Measurements from ENCODE around the gene ATG2B.

The ATG2B gene

GRCh38 chr14:96254687-96255086, 108.5 kb downstream of the ATG2B start:
- DNase-seq (ENCODE audit: low read depth, low spot score), result no peak
- in situ Hi-C loops (cut with HindIII; ENCODE audit: low sequenced_read_pairs), result no loop called here
- H3K4me3 ChIP-seq (ENCODE audit: low read depth, low read length), result no peak overlapping the region
- TF ChIP-seq CTCF (IDR thresholded peaks at IDR 0.05; ENCODE audit: low read depth, low read length), result no peak

GRCh38 chr14:96252999-96253539, 110.1 kb downstream of the ATG2B start:
- no peak overlapping the region for H3K4me3 ChIP-seq (ENCODE audit: low read depth, low read length)
- in situ Hi-C loops (cut with HindIII; ENCODE audit: low sequenced_read_pairs), result no loop called here
- peak; percentile 83 for DNase-seq (ENCODE audit: low read depth, low spot score)
- no peak for TF ChIP-seq CTCF (IDR thresholded peaks at IDR 0.05; ENCODE audit: low read depth, low read length)

- no peak for TF ChIP-seq CTCF (IDR thresholded peaks at IDR 0.05; ENCODE audit: low read depth, low read length)
- H3K4me3 ChIP-seq (ENCODE audit: low read depth, low read length), result no peak overlapping the region
- no peak for DNase-seq (ENCODE audit: low read depth, low spot score)
- in situ Hi-C loops (cut with HindIII; ENCODE audit: low sequenced_read_pairs), result no loop called here
Measured at GRCh38 chr14:96252323-96252998, 110.7 kb downstream of the ATG2B start.

- TF ChIP-seq CTCF (IDR thresholded peaks at IDR 0.05; ENCODE audit: low read depth, low read length), result no peak
- no peak for DNase-seq (ENCODE audit: low read depth, low spot score)
- in situ Hi-C loops (cut with HindIII; ENCODE audit: low sequenced_read_pairs), result no loop called here
- no peak overlapping the region for H3K4me3 ChIP-seq (ENCODE audit: low read depth, low read length)
Measured at GRCh38 chr14:96251656-96252155, 111.4 kb downstream of the ATG2B start.

- in situ Hi-C loops (cut with HindIII; ENCODE audit: low sequenced_read_pairs), result no loop called here
- no peak overlapping the region for H3K4me3 ChIP-seq (ENCODE audit: low read depth, low read length)
- no peak for TF ChIP-seq CTCF (IDR thresholded peaks at IDR 0.05; ENCODE audit: low read depth, low read length)
- DNase-seq (ENCODE audit: low read depth, low spot score), result no peak
Measured at GRCh38 chr14:96250485-96250884, 112.7 kb downstream of the ATG2B start.

- in situ Hi-C loops (cut with HindIII; ENCODE audit: low sequenced_read_pairs), result no loop called here
- no peak for TF ChIP-seq CTCF (IDR thresholded peaks at IDR 0.05; ENCODE audit: low read depth, low read length)
- no peak overlapping the region for H3K4me3 ChIP-seq (ENCODE audit: low read depth, low read length)
- peak; percentile 33 for DNase-seq (ENCODE audit: low read depth, low spot score)
Measured at GRCh38 chr14:96249029-96249428, 114.1 kb downstream of the ATG2B start.

Measured in astrocyte of the spinal cord (primary cell).